Activated CD4-positive, alpha-beta T cell treated with anti-CD3 and anti-CD28 coated beads for 24 hours (primary cell): ENCODE results near the gene MNDA.

Experiments
- DNase-seq, 2 donors: peaks; one replicate each; pipeline ENCODE4 v3.0.0-alpha.2; 2020; ENCODE audit warnings: low read depth in 2 of 2

Gene MNDA

GRCh38 chr1:158830904-158831507 is at the start of gene MNDA:
MNDA (plus strand) TSS chr1:158831351; CDS start chr1:158842154, 10,803 bp downstream.
- no peak for DNase-seq

- DNase-seq: peak; percentile 6 to 26
Measured at GRCh38 chr1:158793604-158794003, 37.5 kb upstream of the MNDA start.

GRCh38 chr1:158794247-158794646 is 36.9 kb upstream of the MNDA start:
- no peak for DNase-seq

GRCh38 chr1:158798531-158798930 is 32.6 kb upstream of the MNDA start:
- no peak for DNase-seq

GRCh38 chr1:158799689-158800088 is 31.5 kb upstream of the MNDA start:
- DNase-seq: no peak

GRCh38 chr1:158800526-158800925 is 30.6 kb upstream of the MNDA start:
- DNase-seq: no peak

- DNase-seq: no peak
Measured at GRCh38 chr1:158801396-158801795, 29.8 kb upstream of the MNDA start.

- no peak for DNase-seq
Measured at GRCh38 chr1:158803678-158804077, 27.5 kb upstream of the MNDA start.

GRCh38 chr1:158806916-158807536 is 24.1 kb upstream of the MNDA start:
- no peak for DNase-seq

GRCh38 chr1:158809256-158809655 is 21.9 kb upstream of the MNDA start:
- DNase-seq: no peak

GRCh38 chr1:158809862-158810261 is 21.3 kb upstream of the MNDA start:
- no peak for DNase-seq

GRCh38 chr1:158810311-158810710 is 20.8 kb upstream of the MNDA start:
- DNase-seq: no peak

- DNase-seq: no peak
Measured at GRCh38 chr1:158812336-158812735, 18.8 kb upstream of the MNDA start.

GRCh38 chr1:158813164-158813563 is 18.0 kb upstream of the MNDA start:
- no peak for DNase-seq

- no peak for DNase-seq
Measured at GRCh38 chr1:158814970-158815369, 16.2 kb upstream of the MNDA start.

GRCh38 chr1:158818560-158818959 is 12.6 kb upstream of the MNDA start:
- DNase-seq: no peak

GRCh38 chr1:158818975-158819431 is 12.1 kb upstream of the MNDA start:
- DNase-seq: no peak

GRCh38 chr1:158819461-158820443 is 11.4 kb upstream of the MNDA start:
- DNase-seq: no peak

GRCh38 chr1:158821723-158822122 is 9.4 kb upstream of the MNDA start:
- DNase-seq: no peak

GRCh38 chr1:158830074-158830677 is 975 bp upstream of the MNDA start:
- no peak for DNase-seq

- no peak for DNase-seq
Measured at GRCh38 chr1:158833264-158833663, 2.1 kb downstream of the MNDA start.

- no peak for DNase-seq
Measured at GRCh38 chr1:158836038-158836437, 4.9 kb downstream of the MNDA start.
